Inflammatory macrophage treated with lipopolysaccharide for 4 hours (primary cell): Measurements from ENCODE around the gene NELFB.

ENCODE experiments used
- DNase-seq: peaks from one replicate; pipeline ENCODE4 v3.0.0-alpha.2; 2020

NELFB gene

DNA sequence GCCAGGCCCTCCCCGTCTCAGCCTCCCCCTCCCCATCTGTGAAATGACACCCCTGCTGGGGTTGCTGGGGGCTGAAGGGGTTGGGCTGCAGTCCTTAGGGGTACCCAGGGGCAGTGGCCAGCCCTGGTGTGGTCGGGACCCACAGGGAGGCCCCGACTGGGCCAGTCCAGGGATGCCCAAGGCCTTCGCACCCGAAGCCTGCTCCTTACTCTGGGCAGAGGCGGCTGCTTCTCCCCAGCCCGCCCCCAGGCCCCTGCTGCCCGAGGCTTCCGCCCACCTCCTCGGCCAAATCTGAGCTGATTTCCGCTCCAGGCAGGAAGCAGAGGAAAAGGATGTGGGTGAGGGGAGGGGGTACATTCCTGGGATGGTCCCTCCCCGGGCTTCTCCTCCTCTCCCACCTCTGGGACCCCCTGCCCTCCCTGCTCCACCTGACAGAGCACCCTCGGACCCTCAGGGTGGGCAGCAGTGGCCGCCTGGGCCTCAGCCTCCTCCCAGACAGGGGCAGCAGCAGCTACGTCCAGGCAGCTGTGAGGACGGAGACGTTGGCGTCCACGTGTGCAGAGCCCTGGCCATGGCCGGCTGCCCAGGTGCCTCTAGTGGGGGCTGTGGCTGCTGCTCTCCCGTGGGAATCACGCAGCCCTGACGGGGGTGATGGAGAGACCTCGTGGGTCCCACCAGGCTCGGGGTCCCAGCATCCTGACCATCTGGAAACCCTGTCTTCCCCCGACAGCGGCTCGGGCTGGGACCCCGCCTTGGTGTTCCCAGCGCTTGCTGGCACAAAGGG is 51.1 kb downstream of the NELFB start:
- DNase-seq, result no peak

DNA sequence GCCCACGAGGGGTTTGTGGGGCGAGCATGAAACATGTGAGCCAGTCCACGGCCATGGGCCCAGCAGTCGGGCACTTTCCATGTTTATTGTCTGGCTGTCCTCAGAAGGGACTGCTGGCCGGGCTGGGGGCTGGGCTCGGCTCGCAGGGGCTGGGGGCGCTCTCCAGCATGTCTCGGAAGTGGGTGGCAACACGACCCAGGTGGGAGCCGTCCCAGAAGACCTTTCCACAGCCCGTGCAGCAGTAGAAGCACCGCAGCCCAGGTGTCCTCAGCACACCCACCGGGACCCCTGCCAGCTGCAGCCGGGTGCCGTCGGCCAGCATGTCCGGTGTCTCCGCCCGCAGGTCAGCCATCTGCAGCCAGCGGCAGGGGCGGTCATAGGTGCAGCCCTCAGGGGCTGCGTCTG is 51.7 kb downstream of the NELFB start:
- DNase-seq, result no peak

DNA sequence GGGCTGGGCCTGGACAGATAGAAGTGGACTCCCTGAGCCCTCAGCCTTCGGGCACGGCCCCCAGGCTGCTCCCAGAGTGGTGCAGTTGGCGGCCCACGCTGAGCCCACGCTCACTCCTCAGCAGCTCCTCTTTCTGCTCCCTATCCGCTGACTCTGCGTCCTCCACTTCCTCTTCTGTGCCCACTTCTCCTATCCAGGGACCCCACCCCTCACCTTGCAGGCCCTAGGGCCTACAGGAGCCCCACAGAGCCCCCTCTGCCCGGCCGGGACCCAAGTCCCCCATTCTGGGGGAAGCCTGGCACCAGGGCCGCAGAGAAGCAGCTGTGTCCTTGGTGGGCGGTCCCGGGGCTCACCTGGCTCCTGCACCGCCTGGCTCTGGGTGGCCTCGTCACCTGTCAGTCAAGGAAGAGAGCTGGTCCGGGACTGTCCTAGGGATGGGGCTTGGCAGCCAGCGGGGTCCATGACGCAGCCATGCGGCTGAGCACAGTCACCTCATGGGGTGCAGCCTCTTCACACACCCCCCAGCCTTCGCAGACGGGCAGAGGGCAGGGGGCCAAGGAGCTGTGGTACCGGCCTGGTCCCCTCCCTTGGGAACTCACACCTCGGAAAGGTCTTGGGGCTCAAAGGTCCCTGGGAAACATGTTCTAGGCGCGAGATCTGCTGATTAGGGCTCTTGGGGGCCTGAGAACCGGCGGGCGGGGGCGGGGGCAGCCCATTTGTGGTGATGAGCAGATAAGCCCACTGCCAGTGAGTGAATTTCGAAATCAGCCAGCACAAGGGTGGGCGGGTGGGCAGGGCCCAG is 52.3 kb downstream of the NELFB start:
- peak; percentile 39 for DNase-seq

DNA sequence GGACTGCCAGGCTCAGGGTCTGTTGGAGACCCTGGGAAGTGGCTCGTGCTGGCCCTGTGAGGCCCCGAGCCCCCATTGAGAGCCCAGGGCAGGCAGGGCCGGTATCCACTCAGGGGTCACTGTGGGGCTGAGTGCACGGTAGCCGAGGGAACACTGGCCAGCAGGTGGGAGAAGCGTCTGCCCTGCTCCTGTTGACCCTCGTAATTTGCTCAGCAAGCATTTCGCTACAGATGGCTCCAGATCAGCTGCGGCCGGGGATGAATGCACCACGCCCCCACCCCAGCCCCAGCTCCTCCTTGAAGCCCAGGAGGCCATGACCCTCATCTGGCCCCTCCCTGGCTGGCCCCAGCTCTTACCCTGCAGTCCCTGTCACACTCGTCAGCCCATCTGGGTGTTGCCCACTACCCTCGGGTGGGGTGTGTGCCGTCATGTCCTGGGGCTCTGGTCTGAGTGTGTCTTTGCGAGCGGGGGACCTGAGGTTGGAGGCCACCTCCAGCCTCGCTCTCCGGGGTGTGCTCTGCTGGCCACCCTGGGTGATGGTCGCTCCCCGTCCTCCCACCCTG is 53.0 kb downstream of the NELFB start:
- DNase-seq, result no peak

DNA sequence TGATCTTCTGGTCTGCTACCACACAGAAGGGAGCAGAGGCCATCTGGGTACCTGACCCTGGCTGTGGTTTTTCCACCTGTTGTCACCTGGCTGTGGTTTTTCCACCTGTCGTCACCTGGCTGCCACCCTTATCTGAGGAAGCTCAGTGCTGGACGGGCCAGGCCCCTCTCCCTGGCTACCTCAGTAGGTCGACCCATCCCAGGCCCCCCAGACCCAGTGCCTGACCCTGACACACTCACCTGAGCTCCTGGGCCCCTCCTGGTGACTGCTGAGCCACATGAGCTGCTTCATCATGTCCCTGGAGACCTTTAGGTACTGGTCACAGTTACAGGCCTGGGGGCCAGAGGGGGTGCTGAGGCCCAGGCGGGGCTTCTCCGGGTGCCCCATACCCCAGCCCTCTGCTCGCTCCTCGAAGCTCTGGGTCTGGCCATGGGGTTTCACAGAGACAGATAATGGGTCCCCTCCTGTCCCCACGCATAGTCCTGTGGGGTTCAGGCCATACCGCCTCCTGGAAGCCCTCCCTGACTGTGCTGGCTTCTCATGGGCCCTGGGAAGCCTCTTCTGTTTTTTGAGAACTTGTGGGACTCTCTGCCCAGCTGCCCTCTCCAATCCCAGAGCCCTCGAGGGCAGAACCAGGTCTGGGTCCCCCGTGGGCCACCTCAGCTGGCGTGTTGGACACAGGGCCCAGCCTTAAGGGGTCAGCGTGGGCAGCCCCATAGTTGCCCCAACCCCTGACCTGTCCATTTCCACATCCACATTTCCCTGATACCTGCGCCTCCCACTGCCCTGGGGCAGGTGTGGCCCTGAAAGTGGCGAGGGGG is 54.5 kb downstream of the NELFB start:
- no peak for DNase-seq

DNA sequence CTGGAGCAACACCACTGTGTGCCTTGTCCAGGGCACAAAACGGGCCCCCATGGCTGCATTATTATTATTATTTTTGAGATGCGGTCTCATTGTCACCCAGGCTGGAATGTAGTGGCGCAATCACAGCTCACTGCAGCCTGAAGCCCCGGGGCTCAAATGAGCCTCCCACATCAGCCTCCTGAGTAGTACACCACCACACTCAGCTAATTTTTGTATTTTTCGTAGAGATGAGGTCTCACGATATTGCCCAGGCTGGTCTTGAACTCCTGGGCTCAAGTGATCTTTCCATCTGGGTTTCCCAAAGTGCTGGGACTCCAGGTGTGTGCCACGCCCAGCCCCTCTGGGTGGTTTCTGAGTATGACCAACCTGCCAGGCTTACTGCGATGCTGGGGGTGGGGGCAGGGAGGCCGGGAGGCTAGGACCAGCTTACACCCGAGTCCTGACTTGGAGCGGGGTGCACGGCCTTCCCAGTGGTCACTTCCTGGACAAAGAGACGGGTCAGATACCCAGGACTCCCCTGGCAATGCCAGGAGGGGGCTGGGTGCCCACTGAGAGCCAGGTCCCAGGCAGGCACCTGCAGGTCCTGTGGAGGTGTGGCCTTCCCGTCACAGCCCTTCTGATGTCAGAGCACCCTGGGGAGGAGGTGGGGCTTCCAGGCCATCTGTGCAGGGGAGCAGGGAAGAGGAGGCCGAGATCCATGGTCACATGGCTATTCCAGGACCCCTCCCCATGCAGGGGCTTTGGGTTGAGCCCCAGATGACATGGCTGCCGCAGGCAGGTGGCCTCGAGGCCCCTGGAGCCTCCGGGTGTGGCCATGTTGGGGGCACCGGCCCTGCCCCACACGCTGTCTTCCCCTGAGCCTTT is 55.3 kb downstream of the NELFB start:
- DNase-seq, result no peak

DNA sequence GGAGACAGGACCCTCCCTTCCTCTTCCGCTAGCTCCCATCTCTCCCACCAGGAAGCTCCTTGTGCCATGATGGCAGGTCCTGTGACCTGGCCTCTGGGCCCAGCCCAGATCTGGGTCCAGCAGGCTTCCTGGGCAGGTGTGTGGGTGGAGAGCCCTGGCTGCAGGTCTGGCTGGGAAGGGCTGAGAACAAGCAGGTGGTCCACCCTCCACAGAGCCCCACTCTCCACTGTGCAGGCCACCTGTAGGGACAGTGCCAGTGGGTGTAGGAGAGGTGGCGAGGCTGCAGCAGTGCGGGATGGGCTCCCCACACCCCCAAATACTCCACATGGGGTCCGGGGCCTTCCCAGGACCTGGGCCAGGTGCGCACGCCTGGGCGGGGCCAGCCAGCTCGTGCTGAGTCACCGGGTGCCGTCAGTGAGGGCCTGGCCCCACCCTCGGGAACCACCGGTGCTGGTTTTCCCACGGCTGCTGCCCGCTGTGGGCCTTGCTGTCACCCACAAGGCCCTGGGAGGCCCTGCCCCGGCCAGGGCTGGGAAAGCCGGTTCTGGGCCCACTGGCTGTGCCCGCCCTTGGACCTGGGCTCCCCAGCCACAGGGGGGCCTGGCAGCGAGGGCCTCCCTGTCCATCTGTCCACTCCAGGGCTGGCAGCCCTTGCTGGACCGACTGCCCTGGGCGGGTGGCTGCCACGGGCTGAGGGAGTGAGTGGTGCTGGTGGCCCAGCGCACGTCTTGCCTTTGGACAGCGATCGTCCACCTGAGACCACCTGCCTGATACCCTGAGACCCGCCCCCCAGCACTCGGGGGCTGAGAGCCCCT is 56.3 kb downstream of the NELFB start:
- DNase-seq, result peak; percentile 20

DNA sequence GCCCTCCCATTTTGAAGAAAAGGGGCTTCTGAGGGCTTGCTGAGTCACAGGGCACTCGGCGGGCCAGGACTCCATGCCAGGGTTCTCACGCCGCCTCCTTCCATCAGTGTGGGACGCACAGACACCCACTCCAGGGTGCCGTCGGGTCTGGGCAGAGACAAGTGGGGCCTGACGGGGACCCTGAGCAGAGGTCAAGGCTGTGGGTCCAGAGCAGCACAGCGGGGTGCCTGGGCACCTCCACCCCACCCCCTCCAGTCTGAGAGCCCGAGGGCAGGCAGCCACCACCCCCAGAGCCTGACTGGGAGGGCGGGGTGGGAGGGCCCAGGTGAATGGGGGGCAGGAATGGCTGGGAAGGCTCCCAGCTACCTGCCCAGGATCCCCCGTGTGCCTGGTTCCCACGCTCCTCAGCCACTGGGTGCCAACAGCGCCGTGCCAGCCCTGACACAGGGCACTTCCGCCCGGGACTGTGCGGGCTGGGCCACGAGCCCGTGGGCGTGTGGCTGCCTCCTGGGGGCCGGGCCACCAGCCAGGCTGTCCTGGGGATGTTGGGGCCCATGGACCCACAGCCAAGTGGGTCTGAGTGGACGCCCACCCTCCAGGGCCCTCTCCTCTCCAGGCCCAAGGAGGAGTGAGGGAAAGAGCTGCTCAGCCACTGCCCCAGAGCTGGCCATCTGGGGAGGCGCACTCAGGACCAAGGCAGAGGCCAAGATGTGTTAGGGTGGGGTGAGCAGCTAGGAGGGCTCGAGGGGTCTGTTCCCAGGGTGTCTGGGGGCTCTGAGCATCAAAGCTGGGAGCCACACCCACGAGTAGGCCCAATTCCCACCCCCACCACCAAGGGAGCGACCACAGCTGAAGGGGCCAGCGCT is 57.1 kb downstream of the NELFB start:
- DNase-seq, result no peak

DNA sequence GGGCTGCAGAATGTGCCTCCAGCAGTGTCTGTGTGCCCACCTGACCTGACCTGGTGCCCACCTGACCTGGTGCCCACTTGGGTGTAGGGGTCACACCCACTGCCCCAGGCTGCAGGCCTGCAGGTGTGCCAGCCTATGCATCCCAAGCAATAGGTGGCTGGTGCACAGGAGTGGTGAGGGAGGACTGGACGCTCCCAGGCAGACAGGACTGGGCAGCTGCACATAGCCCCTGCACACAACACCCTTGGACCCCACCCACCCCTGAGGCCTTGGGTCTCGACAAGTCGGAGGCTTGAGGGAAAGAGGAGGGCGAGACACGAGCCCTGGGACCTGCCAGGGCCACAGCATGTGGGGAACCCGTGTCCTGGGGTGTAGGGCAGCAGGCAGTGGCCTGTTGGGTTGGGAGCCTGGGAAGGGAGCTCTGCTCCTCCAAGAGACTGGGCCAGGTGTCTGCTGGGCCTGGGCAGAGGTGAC is 57.8 kb downstream of the NELFB start:
- no peak for DNase-seq

DNA sequence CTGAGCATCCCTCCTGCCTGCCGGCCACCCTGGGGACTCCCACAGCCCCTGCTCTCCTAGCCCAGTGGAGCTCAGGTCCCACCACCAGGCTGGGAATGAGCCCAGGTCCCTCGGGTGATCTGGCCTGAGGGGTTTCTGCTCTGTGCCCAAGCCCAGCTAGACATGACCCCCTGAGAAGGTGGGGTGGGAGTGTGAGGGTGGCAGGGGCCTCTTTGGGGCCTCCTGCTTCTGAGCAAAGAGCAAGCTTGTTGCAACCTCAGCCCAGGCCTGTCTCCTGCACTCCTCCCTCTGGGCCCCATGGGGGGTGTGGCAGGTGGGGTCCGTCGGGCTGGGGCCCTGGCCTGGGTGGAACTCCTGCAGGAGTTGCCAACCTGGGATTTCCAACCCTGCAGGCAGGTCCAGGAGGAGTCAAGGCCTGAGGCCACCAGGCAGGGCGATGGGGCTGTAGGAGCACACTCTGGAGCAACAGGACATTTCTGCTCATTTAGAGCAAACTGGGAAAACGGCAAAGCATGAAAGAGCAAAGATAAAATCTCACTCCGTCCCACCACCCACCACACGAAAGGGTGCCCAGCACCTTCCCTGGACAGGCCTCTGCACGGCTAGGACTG is 58.3 kb downstream of the NELFB start:
- DNase-seq, result no peak

DNA sequence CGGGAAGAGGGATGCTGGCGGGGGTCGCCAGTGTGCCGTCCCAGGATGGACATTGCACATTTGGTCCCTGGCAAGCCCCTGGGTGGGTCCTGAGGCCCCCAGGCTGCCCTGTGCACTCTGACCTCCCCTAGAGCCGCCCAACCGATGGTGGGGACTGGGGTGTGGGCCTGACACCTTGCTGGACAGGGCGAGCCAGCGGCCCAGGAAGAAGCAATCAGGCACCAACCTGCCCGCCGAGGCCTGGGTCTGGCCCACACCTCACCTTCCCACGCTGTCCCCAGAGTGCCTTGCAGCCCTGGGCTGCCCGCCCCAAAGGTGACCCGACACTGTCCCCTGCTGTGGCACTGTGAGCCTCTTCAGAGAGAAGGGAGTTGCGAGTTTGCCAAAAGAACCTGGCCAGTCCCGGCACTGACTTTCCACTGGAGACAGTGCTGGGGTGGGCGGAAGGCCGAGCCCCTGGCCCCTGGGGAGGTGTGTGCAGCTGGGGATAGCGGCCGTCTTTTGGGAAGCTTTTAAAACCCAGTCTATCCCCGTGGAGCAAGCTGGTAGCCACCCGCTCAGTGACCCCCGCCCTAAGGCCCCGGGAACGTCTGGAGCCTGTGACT is 58.9 kb downstream of the NELFB start:
- DNase-seq, result no peak

DNA sequence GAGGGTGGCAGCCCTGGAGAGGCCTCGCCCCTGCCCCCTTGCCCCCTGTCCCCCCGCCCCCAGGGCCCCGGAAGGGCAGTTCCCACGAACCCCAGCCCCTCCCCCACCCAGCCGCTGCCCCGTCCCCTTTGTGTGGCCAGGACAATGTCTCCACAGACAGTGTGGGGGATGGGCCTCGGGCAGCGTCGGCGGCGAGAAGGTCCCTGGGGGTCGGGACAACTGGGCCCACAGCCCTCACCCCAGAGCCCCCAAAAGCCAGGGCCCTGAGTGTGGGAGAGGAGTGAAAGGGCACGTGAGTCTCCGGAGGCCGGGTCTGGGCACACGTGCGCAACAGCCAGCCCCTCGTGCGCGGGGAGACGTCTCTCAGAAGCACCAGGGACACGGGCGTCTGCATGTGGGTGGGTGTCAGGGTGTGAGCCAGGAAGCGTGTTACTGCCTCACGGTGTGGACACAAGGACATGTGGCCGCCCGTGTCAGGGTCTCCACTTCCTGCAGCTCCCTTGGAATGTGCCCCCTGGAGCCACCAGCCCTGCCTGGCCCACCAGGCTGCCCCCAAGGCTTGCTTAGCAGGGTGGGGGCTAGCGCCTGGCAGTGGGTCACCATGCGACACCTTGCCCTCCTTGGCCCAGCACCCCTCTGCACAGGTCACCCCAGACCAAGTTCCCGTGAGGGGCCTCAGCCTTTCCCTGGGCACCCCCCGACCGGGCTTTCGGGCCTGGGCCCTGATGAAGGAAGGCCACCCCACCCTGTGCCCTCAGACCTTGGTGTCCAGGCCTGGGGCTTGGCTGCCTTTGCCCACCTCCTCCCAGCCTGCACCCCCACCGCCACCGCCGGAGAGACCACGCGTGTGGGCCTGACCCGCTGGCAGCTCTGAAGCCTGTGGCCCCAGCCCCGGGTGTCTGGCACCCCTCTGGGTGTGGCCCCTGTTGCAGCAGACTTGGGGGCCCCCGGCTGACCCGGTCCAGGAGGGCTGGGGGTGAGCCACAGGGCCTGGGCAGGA is 59.7 kb downstream of the NELFB start:
- no peak for DNase-seq

DNA sequence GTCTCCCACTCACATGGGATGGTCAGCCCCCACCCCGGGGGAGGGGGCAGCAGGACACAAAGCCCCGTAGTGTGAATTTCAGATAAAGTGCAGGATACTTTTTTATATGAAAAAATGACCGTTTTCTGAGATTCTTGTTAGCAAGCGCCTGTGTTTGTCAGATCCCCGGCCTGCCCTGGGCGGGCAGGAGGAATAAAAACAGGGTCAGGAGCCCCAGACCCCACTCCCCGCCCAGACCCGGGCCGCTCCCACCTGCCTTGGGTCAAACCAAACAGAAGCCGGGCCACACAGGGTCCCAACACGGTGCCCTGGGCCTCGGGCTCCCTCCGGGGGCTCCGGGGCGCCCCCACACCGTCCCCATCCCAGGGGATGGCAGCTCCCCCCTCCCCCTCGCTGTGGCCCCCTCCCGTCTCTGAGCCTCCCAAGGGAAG is 60.5 kb downstream of the NELFB start:
- no peak for DNase-seq

DNA sequence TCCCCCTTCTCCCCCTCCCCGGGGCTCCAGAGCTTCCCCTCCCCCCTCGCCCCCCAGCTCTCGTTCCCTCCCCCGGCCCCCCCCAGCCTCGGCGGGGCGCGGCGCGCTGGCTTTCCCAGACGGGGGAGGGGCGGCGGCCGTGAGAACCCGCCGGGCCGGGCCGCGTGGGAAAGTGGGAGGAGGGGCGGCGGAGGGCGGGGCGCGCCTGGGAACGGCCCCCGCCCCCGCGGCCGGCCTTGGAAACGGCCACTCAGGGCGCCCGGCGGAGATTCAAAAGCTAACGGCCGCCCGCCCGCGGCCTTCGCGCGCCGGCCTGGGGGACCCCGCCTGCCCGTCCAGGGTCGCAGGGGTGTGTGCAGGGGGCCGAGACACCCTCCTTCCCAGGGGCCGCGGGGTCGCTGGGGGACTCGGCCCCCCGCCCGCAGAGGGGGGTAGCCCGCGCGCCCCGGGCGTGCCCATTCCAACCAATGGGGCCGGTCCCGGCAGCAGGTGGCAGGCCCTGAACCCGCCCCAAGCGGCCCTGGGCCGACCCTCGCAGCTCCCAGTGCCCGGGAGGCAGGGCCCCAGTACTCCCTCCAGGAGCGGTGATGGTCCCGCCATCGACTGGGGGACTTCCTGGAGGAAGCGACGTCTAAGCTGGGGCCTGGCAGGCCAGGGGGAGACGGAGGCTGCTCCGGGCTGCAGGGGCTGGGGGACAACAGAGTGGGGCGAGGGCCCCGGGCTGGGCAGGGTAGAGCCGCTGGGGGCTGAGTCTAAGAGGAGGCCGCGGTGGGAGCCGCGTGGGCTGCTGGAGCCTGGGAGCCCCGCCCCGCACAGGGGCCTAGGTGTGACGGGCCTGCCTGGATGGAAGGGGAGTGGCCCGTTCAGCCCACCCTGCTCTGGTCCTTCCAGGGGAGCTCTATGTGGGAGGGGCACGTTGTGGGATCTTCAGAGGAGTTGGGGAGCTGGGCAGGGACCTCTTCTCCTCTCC is 61.2 kb downstream of the NELFB start:
- peak; percentile 27 for DNase-seq

DNA sequence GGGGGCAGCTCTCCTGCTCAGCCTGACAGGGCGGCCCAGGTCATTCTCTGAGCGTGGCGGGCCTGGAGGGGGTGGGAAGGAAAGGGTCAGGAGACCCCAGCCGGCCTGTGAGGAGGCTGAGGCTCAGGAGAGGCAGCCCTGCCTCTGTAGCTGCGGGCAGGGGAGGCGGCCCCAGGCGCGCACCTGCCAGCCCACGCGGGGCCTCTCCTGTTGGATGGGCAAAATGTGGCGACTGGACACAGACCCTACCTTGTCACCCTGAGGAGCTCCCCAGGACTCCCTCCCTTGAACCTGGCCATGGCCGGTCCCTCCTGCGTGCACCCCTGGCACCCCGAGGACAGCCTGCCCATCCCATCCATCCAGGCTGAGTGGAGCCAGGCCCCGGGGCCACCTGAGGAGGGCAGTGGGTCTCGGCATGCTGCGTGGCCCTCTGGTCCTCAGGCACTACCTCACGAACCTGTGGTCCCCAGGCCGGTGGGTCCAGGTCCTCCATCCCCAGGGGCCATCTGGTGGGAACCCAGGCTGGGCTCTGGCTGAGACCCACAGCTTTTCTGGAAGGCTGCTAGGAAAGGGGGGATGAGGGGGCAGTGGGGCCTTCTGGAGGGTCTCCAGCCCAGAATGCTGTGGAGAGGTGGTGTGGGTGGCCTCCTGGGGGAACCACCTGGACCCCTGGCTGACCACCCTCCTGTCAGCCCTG is 62.0 kb downstream of the NELFB start:
- no peak for DNase-seq
